K562 (cell line): ENCODE measurements around the gene DAPK2. TPM values are rescaled to one million over a fixed set of nuclear protein-coding genes. Genes with fewer than 3 reads are reported as not detected.

Source experiments
- ATAC-seq: fragments of 200-7000 bp; cut with Tn5 transposase; 3 replicates; pipeline ENCODE4 v1.9.1; 2020; ENCODE audit warnings: moderate library complexity
- BruUV-seq: library from RNA; stranded (reverse); fragments of 400-500 nt; replicated peaks from 2 replicates; lab custom pipeline; 2021; lab: Mats Ljungman, UMichigan
- CTCF ChIA-PET: fragments of 300-600 bp; formaldehyde crosslinking; extraction: SDS; loops from one replicate; lab custom pipeline; 2021; ENCODE audit warnings: low intra/inter-chr PET ratio; lab: Yijun Ruan, JAX
- POLR2A ChIA-PET: fragments of 300-600, 350-650 bp; sonication (Branson Sonifier 250); formaldehyde crosslinking; extraction: SDS; loops from one replicate; lab custom pipeline; 2021; ENCODE audit warnings: antibody characterized with exemption, inconsistent platforms; lab: Yijun Ruan, JAX
- DNase-seq, 4 experiments: peaks; one replicate each; pipeline versions ENCODE4 v3.0.0 to v3.0.0-alpha.2; 2011 to 2018; ENCODE audit warnings: low spot score in 3 of 4, mixed read lengths in 3 of 4; ENCODE audit errors: extremely low read depth in 1 of 4
- FAIRE-seq: peaks from 2 replicates; lab custom pipeline; 2011; peaks lifted over from hg19 to GRCh38; lab: Jason Lieb, UNC
- H2AFZ ChIP-seq: 2 replicates; pipeline ENCODE4 v1.6.0; 2011; ENCODE audit warnings: low read depth, low read length, control low read depth, inconsistent platforms
- H3K27ac ChIP-seq: fragments of 200-600 bp; 3 replicates; pipeline ENCODE4 v1.8.0; 2011; ENCODE audit warnings: low read depth, mild to moderate bottlenecking, control low read depth, inconsistent platforms, low read length, moderate library complexity, mixed read lengths; ENCODE audit errors: extremely low read depth
- H3K27me3 ChIP-seq, 2 experiments: fragments of 300-600 bp in 1 of 2; 2 replicates in 1 of 2; 3 replicates in 1 of 2; pipeline versions ENCODE4 v1.6.0 to v1.8.0; 2011; ENCODE audit warnings: inconsistent platforms in 2 of 2, low read length in 2 of 2, mild to moderate bottlenecking in 1 of 2, mixed read lengths in 1 of 2, moderate library complexity in 1 of 2; ENCODE audit not compliant: control insufficient read depth in 2 of 2, insufficient read depth in 2 of 2
- H3K36me3 ChIP-seq: fragments of 300-600 bp; 3 replicates; pipeline ENCODE4 v1.8.0; 2011; ENCODE audit warnings: mild to moderate bottlenecking, low read length, inconsistent platforms; ENCODE audit not compliant: control insufficient read depth, insufficient read depth
- H3K4me1 ChIP-seq, 2 experiments: fragments of 200-600 bp in 1 of 2; replicated peaks in 1 of 2; 2 replicates in 1 of 2; 3 replicates in 1 of 2; pipeline versions ENCODE4 v1.5.1 to v1.8.0; 2011; ENCODE audit warnings: inconsistent platforms in 2 of 2, low read length in 2 of 2, mild to moderate bottlenecking in 1 of 2, mixed read lengths in 1 of 2, moderate library complexity in 1 of 2; ENCODE audit not compliant: control insufficient read depth in 2 of 2, insufficient read depth in 2 of 2
- H3K4me2 ChIP-seq: 2 replicates; pipeline ENCODE4 v1.6.1; 2011; ENCODE audit warnings: low read length, control low read depth, inconsistent platforms, mixed read lengths; ENCODE audit not compliant: insufficient read depth
- H3K4me3 ChIP-seq: fragments of 200-600 bp; sonication (generic), shearing (Covaris generic); 2 replicates; pipeline ENCODE4 v1.5.1; 2016; ENCODE audit warnings: control low read depth, inconsistent platforms
- H3K79me2 ChIP-seq: fragments of 200-600 bp; 3 replicates; pipeline ENCODE4 v1.8.0; 2011; ENCODE audit warnings: low read length, inconsistent platforms; ENCODE audit not compliant: control insufficient read depth, insufficient read depth
- H3K9ac ChIP-seq, 2 experiments: 2 replicates each; pipeline versions ENCODE4 v1.6.0 to v1.6.1; 2011; ENCODE audit warnings: low read depth in 2 of 2, low read length in 2 of 2, control low read depth in 1 of 2, inconsistent platforms in 1 of 2, mild to moderate bottlenecking in 1 of 2, mixed read lengths in 1 of 2; ENCODE audit not compliant: insufficient read depth in 1 of 2
- H3K9me1 ChIP-seq: one replicate; pipeline ENCODE4 v1.6.0; 2011; ENCODE audit warnings: inconsistent platforms, mild to moderate bottlenecking, low read length, moderate library complexity; ENCODE audit not compliant: control insufficient read depth, insufficient read depth
- H3K9me3 ChIP-seq: replicated peaks from 2 replicates; pipeline ENCODE4 v1.5.1; 2011; ENCODE audit warnings: low read depth, low read length, inconsistent platforms; ENCODE audit not compliant: control insufficient read depth, insufficient read depth
- H4K20me1 ChIP-seq: replicated peaks from 2 replicates; pipeline ENCODE4 v1.6.1; 2011; ENCODE audit warnings: low read length, inconsistent platforms, mixed read lengths; ENCODE audit not compliant: control insufficient read depth, insufficient read depth
- FOS ChIP-seq: IDR thresholded peaks from 3 replicates; pipeline ENCODE4 v1.6.1; 2011; ENCODE audit not compliant: insufficient read length; ENCODE audit errors: extremely low read depth
- FOXP4 ChIP-seq: sonication (generic); formaldehyde crosslinking; IDR thresholded peaks from 2 replicates; pipeline ENCODE4 v1.8.0; 2022; ENCODE audit warnings: mild to moderate bottlenecking, missing genetic modification reagents, borderline replicate concordance
- HDAC3 ChIP-seq: fragments of 450-650 bp; IDR thresholded peaks from 2 replicates; pipeline ENCODE4 v1.6.1; 2018; ENCODE audit warnings: borderline replicate concordance, mild to moderate bottlenecking, moderate library complexity; ENCODE audit not compliant: partially characterized antibody
- KDM1A ChIP-seq, 2 experiments: fragments of 450-650 bp; IDR thresholded peaks; 2 replicates each; pipeline ENCODE4 v1.6.1; 2016; ENCODE audit warnings: mild to moderate bottlenecking in 2 of 2
- MAFK ChIP-seq: IDR thresholded peaks from 2 replicates; pipeline ENCODE4 v1.6.1; 2011; ENCODE audit warnings: low read length, improper control_type of control experiment
- MCM3 ChIP-seq: fragments of 450-650 bp; IDR thresholded peaks from 2 replicates; pipeline ENCODE4 v1.6.1; 2016
- NCOA1 ChIP-seq: fragments of 450-650 bp; IDR thresholded peaks from 2 replicates; pipeline ENCODE4 v1.6.1; 2016; ENCODE audit warnings: low read depth
- PHB ChIP-seq: fragments of 250-450 bp; sonication (Bioruptor Pico); IDR thresholded peaks from 2 replicates; pipeline ENCODE4 v1.5.0; 2021
- POLR2G ChIP-seq: fragments of 200-400 bp; formaldehyde crosslinking; IDR thresholded peaks from 2 replicates; pipeline ENCODE4 v1.6.1; 2017; ENCODE audit warnings: low read depth, mild to moderate bottlenecking, antibody characterized with exemption, low read length, moderate library complexity
- POLR3A ChIP-seq: IDR thresholded peaks from 2 replicates; pipeline ENCODE4 v1.6.1; 2011; ENCODE audit warnings: borderline replicate concordance, mild to moderate bottlenecking, moderate library complexity; ENCODE audit not compliant: insufficient read length, insufficient read depth; ENCODE audit errors: extremely low read depth
- RB1 ChIP-seq: fragments of 450-650 bp; IDR thresholded peaks from 2 replicates; pipeline ENCODE4 v1.6.1; 2017; ENCODE audit warnings: low read depth, mild to moderate bottlenecking
- RBBP5 ChIP-seq: fragments of 200-600 bp; sonication (generic); IDR thresholded peaks from 2 replicates; pipeline ENCODE4 v1.6.1; 2012; ENCODE audit warnings: borderline replicate concordance, mild to moderate bottlenecking, low read length, control low read depth, inconsistent platforms; ENCODE audit not compliant: insufficient read depth, poor library complexity, severe bottlenecking
- SRF ChIP-seq, 2 experiments: fragments of 250-450, 450-650 bp in 1 of 2; sonication (Bioruptor Pico) in 1 of 2; sonication (generic) in 1 of 2; formaldehyde crosslinking; IDR thresholded peaks; 2 replicates each; pipeline versions ENCODE4 v1.5.0 to v1.5.1; 2020 to 2022; ENCODE audit warnings: mild to moderate bottlenecking in 1 of 2, missing genetic modification reagents in 1 of 2
- STAT5A ChIP-seq: IDR thresholded peaks from 2 replicates; pipeline ENCODE4 v1.6.1; 2012; ENCODE audit warnings: low read length, inconsistent platforms, borderline replicate concordance
- THRAP3 ChIP-seq: fragments of 450-650 bp; IDR thresholded peaks from 2 replicates; pipeline ENCODE4 v1.6.1; 2016; ENCODE audit warnings: mild to moderate bottlenecking, inconsistent platforms, borderline replicate concordance
- ZNF165 ChIP-seq: fragments of 250-450 bp; sonication (Bioruptor Pico); IDR thresholded peaks from 2 replicates; pipeline ENCODE4 v1.4.0; 2020; ENCODE audit warnings: borderline replicate concordance
- ZNF184 ChIP-seq: sonication (generic); formaldehyde crosslinking; IDR thresholded peaks from 2 replicates; pipeline ENCODE4 v1.5.0; 2020; ENCODE audit warnings: missing genetic modification reagents
- ZNF511 ChIP-seq: sonication (generic); formaldehyde crosslinking; IDR thresholded peaks from 2 replicates; pipeline ENCODE4 v1.8.0; 2022; ENCODE audit warnings: mild to moderate bottlenecking, missing genetic modification reagents
- ZNF780A ChIP-seq: fragments of 250-450 bp; sonication (Bioruptor Pico); IDR thresholded peaks from 2 replicates; pipeline ENCODE4 v1.5.0; 2021; ENCODE audit warnings: mild to moderate bottlenecking
- WGBS: fragments of 100-300 bp; shearing (Covaris generic); methylation state at CpG from one replicate; pipeline ENCODE4 v1.1.6; 2016; ENCODE audit warnings: low coverage, mixed read lengths; ENCODE audit not compliant: insufficient coverage; ENCODE audit errors: missing lambda C conversion rate; 5-methylcytosine and 5-hydroxymethylcytosine counted together
- in situ Hi-C: fragments of 300-500 bp; cut with MboI; formaldehyde crosslinking; loops from 4 replicates; pipeline ENCODE4 v1.15.0; 2018; ENCODE audit warnings: inconsistent platforms, mixed read lengths
- intact Hi-C: fragments of 100-400 bp; cut with micrococcal nuclease; formaldehyde crosslinking; loops from 2 replicates; pipeline ENCODE4 v1.14.2; 2022
- polyA plus RNA-seq, 8 experiments: library from polyadenylated mRNA; depleted of rRNA in 4 of 8; stranded (reverse) in 5 of 8; unstranded in 3 of 8; fragments of >200 nt; fragmentation: Nextera tagmentation in 2 of 8; fragmentation: Illumina TruSeq in 1 of 8; extraction: Ambion mirVana in 2 of 8; extraction: Trizol in 1 of 8; gene quantifications; 2 replicates each; pipeline versions ENCODE4 v1.2.1 to v1.2.3, GENCODE V29; 2011 to 2014; ENCODE audit warnings: inconsistent platforms in 1 of 8, missing spikeins in 1 of 8
- total RNA-seq, 7 experiments: library from RNA; depleted of rRNA in 6 of 7; stranded (reverse); fragments of >200 nt in 6 of 7; fragmentation: Illumina TruSeq in 2 of 7; extraction: Trizol in 2 of 7; gene quantifications; 2 replicates each; pipeline versions ENCODE4 v1.2.1 to v1.2.3, GENCODE V29; 2011 to 2021; ENCODE audit warnings: low replicate concordance in 1 of 7
- TF ChIP-seq, protein P1 (sequence below): fragments of 450-650 bp; IDR thresholded peaks from 2 replicates; pipeline ENCODE4 v1.6.1; 2017; ENCODE audit warnings: mild to moderate bottlenecking, moderate library complexity

DAPK2 gene
- total and polyA plus RNA-seq, 9 of the 15 experiments (the other 6 are each of a cell fraction or from before 2014, with no cell fraction given), result 0.14 to 5.2 (median 2.2) TPM

DNA sequence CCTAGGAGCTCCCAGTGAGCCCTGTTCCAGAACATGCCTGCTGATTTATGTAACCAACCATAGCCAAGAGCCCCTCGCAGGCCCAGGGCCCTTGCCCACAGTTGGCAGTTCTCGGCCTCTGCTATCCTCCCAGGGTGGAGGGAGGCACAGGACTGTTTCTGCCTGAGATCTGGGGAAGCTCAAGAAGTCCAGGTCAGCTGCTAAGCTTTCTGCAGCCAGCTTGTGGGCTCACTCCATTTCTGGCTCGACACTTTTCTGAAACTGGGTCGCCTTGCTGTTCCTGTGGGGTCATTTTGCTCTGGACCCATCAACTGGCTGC lies 140.1 kb downstream of the DAPK2 start:
- no peaks in the 10 kb centered on the region for H3K27me3 ChIP-seq
- H3K36me3 ChIP-seq, result no peaks in the 10 kb centered on the region
- no peaks in the 10 kb centered on the region for H3K79me2 ChIP-seq
- no peak overlapping the region; the same call in 1 of the 2 replicates for H3K4me2 ChIP-seq
- H4K20me1 ChIP-seq, result no peaks in the 10 kb centered on the region
- no peak overlapping the region for H3K4me3 ChIP-seq
- H2AFZ ChIP-seq, result peak overlapping the region; percentile 88
- DNase-seq (no peak), FAIRE-seq (peak; percentile 48), ATAC-seq (peak; percentile 14)
- TF ChIP-seq MCM3 (no peak), PHB (CRISPR knock-in tag) (no peak), ZNF184 (CRISPR knock-in tag) (no peak), POLR2G (no peak), FOS (no peak), HDAC3 (no peak), MAFK (no peak), ZNF780A (CRISPR knock-in tag) (no peak), FOXP4 (no peak), NCOA1 (no peak), POLR3A (no peak), ZNF511 (no peak), STAT5A (no peak), KDM1A (IDR thresholded peaks at IDR 0.05) (no peak), ZNF165 (CRISPR knock-in tag) (no peak), RBBP5 (no peak), SRF (CRISPR knock-in tag; IDR thresholded peaks at IDR 0.05) (no peak), THRAP3 (no peak), RB1 (no peak)
- TF ChIP-seq, protein P1, sequence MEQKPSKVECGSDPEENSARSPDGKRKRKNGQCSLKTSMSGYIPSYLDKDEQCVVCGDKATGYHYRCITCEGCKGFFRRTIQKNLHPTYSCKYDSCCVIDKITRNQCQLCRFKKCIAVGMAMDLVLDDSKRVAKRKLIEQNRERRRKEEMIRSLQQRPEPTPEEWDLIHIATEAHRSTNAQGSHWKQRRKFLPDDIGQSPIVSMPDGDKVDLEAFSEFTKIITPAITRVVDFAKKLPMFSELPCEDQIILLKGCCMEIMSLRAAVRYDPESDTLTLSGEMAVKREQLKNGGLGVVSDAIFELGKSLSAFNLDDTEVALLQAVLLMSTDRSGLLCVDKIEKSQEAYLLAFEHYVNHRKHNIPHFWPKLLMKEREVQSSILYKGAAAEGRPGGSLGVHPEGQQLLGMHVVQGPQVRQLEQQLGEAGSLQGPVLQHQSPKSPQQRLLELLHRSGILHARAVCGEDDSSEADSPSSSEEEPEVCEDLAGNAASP, result no peak
- ChIA-PET POLR2A (interaction anchor here (0.6 to 2.2 kb wide), 6 partner anchors 12 to 409 kb away, joined by 3 to 7 read pairs (median 3); no protein-coding TSS in a partner anchor), CTCF (no interaction called here)
- 55% methylated on average over 4 of the region's 4 CpGs for WGBS
- H3K9me1 ChIP-seq, result no peaks in the 10 kb centered on the region
- peak overlapping the region; percentile 31; the same call in 1 of the 3 replicates for H3K27ac ChIP-seq
- intact Hi-C loops (no loop called here), in situ Hi-C loops (no loop called here)
- no TSS peak for BruUV-seq
- peak overlapping the region; percentile 43 to 59; a peak in 3 of 4 replicates for H3K9ac ChIP-seq
- peaks cover 24 to 29% of the 10 kb centered on the region in 2 experiments for H3K4me1 ChIP-seq
- no peaks in the 10 kb centered on the region for H3K9me3 ChIP-seq
